Mesodermal cell (in vitro differentiated cells): ENCODE data around the gene CT45A9.
"Not testable (repeated sequence)": the region's sequence is repeated elsewhere in the genome, so short reads cannot be mapped to it uniquely, and the experiment has no call there.

Experiments
- H3K27ac ChIP-seq: 2 replicates; pipeline ENCODE4 v1.7.0; 2013; ENCODE audit warnings: mild to moderate bottlenecking, low read depth, low read length, moderate library complexity; ENCODE audit not compliant: severe bottlenecking
- H3K36me3 ChIP-seq: 2 replicates; pipeline ENCODE4 v1.7.1; 2013; ENCODE audit warnings: mild to moderate bottlenecking, low read length, moderate library complexity; ENCODE audit not compliant: control insufficient read depth, insufficient read depth
- H3K4me1 ChIP-seq: one replicate; pipeline ENCODE4 v1.7.1; 2013; ENCODE audit warnings: mild to moderate bottlenecking, low read length; ENCODE audit not compliant: insufficient read depth, control insufficient read depth, poor library complexity, severe bottlenecking
- H3K4me3 ChIP-seq: 2 replicates; pipeline ENCODE4 v1.7.0; 2013; ENCODE audit warnings: low read length, control low read depth, mild to moderate bottlenecking; ENCODE audit not compliant: insufficient read depth, poor library complexity, severe bottlenecking; ENCODE audit errors: extremely low read depth
- H3K9me3 ChIP-seq: 2 replicates; pipeline ENCODE4 v1.7.1; 2013; ENCODE audit warnings: mild to moderate bottlenecking, low read length, moderate library complexity; ENCODE audit not compliant: control insufficient read depth
- WGBS, 2 experiments: methylation state at CpG; one replicate each; pipeline ENCODE4 v1.1.5; 2013; ENCODE audit warnings: missing lambda C conversion rate in 2 of 2; ENCODE audit not compliant: insufficient coverage in 2 of 2; 5-methylcytosine and 5-hydroxymethylcytosine counted together

The CT45A9 gene

DNA sequence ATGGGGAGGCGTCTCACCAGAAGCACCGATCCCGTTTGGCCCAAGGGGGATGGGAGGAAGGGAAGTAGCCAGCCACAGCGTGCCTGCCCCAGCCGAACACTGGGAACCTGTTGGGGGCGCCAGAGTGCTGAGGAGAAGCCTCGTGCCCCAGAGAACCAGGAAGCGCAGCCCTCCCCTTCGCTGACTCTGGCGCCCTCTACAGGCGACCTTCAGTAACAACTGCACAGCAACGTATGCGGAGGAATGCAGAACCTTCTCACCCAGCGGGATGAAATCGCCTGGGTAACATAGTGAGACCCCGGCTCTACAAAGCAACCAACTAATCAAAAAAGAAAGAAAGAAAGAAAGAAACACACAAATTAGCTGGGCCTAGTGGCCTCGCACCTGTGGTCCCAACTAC is 34.4 kb downstream of the CT45A9 start, which contains the start of gene CT45A7:
CT45A7 (minus strand) TSS at position 101 of the 400 bp plus-strand sequence. CDS start 3,747 bp downstream, outside the sequence.
- not testable (repeated sequence) for H3K4me3 ChIP-seq, H3K4me1 ChIP-seq, H3K27ac ChIP-seq, H3K36me3 ChIP-seq, H3K9me3 ChIP-seq
- no CpG with 5 or more reads among the region's 17 CpGs for WGBS, 2 experiments

DNA sequence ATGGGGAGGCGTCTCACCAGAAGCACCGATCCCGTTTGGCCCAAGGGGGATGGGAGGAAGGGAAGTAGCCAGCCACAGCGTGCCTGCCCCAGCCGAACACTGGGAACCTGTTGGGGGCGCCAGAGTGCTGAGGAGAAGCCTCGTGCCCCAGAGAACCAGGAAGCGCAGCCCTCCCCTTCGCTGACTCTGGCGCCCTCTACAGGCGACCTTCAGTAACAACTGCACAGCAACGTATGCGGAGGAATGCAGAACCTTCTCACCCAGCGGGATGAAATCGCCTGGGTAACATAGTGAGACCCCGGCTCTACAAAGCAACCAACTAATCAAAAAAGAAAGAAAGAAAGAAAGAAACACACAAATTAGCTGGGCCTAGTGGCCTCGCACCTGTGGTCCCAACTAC is 51.7 kb downstream of the CT45A9 start, which contains the start of gene CT45A2:
CT45A2 (minus strand) TSS at position 101 of the 400 bp plus-strand sequence. CDS start 3,747 bp downstream, outside the sequence.
- H3K4me1 ChIP-seq, H3K27ac ChIP-seq, H3K9me3 ChIP-seq, H3K36me3 ChIP-seq, H3K4me3 ChIP-seq: not testable (repeated sequence)
- WGBS, 2 experiments, result no CpG with 5 or more reads among the region's 17 CpGs
